Endothelial cell of umbilical vein (primary cell): ENCODE measurements around the gene JAZF1. TPM values are rescaled to one million over a fixed set of nuclear protein-coding genes. Genes with fewer than 3 reads are reported as not detected.

Experiments used
- BruUV-seq: library from RNA; stranded (reverse); fragments of 400-500 nt; replicated peaks from 2 replicates; lab custom pipeline; 2021; lab: Mats Ljungman, UMichigan
- CTCF ChIA-PET: fragments of 300-600, 350-600 bp; sonication (Branson Sonifier 250); formaldehyde crosslinking; loops from one replicate; lab custom pipeline; 2021; ENCODE audit warnings: antibody characterized with exemption, inconsistent platforms; lab: Charles Lee
- POLR2A ChIA-PET: fragments of 300-600, 350-600 bp; sonication (Branson Sonifier 250); formaldehyde crosslinking; loops from one replicate; lab custom pipeline; 2021; ENCODE audit warnings: antibody characterized with exemption, inconsistent platforms; lab: Charles Lee
- DNase-seq: peaks from one replicate; pipeline ENCODE4 v3.0.0-alpha.2; 2011; ENCODE audit warnings: low read depth, low spot score
- FAIRE-seq: peaks from 2 replicates; lab custom pipeline; 2011; peaks lifted over from hg19 to GRCh38; lab: Jason Lieb, UNC
- H2AFZ ChIP-seq: 2 replicates; pipeline ENCODE4 v1.6.0; 2012; ENCODE audit warnings: low read depth, low read length, control low read depth, inconsistent platforms
- H3K27ac ChIP-seq: 2 replicates; pipeline ENCODE4 v1.5.1; 2011; ENCODE audit warnings: low read depth, mild to moderate bottlenecking, control low read depth, low read length, moderate library complexity; ENCODE audit not compliant: insufficient read depth
- H3K27me3 ChIP-seq, 2 experiments: 2 replicates each; pipeline versions ENCODE4 v1.6.0 to v1.6.1; 2011; ENCODE audit warnings: low read length in 2 of 2, mixed read lengths in 1 of 2; ENCODE audit not compliant: control insufficient read depth in 2 of 2, insufficient read depth in 2 of 2
- H3K36me3 ChIP-seq, 2 experiments: 2 replicates in 1 of 2; 3 replicates in 1 of 2; pipeline ENCODE4 v1.5.1; 2011; ENCODE audit warnings: low read length in 2 of 2, mild to moderate bottlenecking in 1 of 2, moderate library complexity in 1 of 2; ENCODE audit not compliant: control insufficient read depth in 2 of 2, insufficient read depth in 2 of 2; ENCODE audit errors: extremely low read depth in 1 of 2
- H3K4me1 ChIP-seq: 3 replicates; pipeline ENCODE4 v1.5.1; 2011; ENCODE audit warnings: mild to moderate bottlenecking, low read length; ENCODE audit not compliant: control insufficient read depth, insufficient read depth; ENCODE audit errors: extremely low read depth
- H3K4me2 ChIP-seq: 2 replicates; pipeline ENCODE4 v1.6.1; 2011; ENCODE audit warnings: low read length, control low read depth, mixed read lengths; ENCODE audit not compliant: insufficient read depth
- H3K4me3 ChIP-seq, 3 experiments: fragments of 200-600 bp in 1 of 3; sonication (generic), shearing (Covaris generic) in 1 of 3; replicated peaks in 1 of 3; 2 replicates each; pipeline ENCODE4 v1.5.1; 2011 to 2016; ENCODE audit warnings: control low read depth in 3 of 3, low read length in 3 of 3, mild to moderate bottlenecking in 2 of 3, inconsistent platforms in 1 of 3, low read depth in 1 of 3, moderate library complexity in 1 of 3; ENCODE audit not compliant: insufficient read depth in 1 of 3
- H3K79me2 ChIP-seq: 2 replicates; pipeline ENCODE4 v1.6.0; 2012; ENCODE audit warnings: low read length, inconsistent platforms; ENCODE audit not compliant: control insufficient read depth, insufficient read depth
- H3K9ac ChIP-seq: replicated peaks from 2 replicates; pipeline ENCODE3; 2011; ENCODE audit warnings: low read length, control low read depth; ENCODE audit not compliant: insufficient read depth; ENCODE audit errors: extremely low read depth
- H3K9me1 ChIP-seq: replicated peaks from 3 replicates; pipeline ENCODE4 v1.6.0; 2011; ENCODE audit warnings: mild to moderate bottlenecking, low read length; ENCODE audit not compliant: control insufficient read depth, insufficient read depth; ENCODE audit errors: extremely low read depth
- H3K9me3 ChIP-seq: replicated peaks from 2 replicates; pipeline ENCODE4 v1.5.1; 2012; ENCODE audit warnings: low read length, inconsistent platforms; ENCODE audit not compliant: control insufficient read depth, insufficient read depth
- H4K20me1 ChIP-seq: replicated peaks from 2 replicates; pipeline ENCODE3; 2011; ENCODE audit warnings: mild to moderate bottlenecking, low read length; ENCODE audit not compliant: control insufficient read depth, insufficient read depth; ENCODE audit errors: extremely low read depth
- EZH2 ChIP-seq: IDR thresholded peaks from 2 replicates; pipeline ENCODE4 v1.6.1; 2012; ENCODE audit warnings: borderline replicate concordance, low read depth, mild to moderate bottlenecking, moderate library complexity, low read length, inconsistent platforms; ENCODE audit not compliant: severe bottlenecking
- FOS ChIP-seq: IDR thresholded peaks from 2 replicates; pipeline ENCODE4 v1.6.1; 2011; ENCODE audit warnings: mild to moderate bottlenecking, low read length, moderate library complexity, borderline replicate concordance; ENCODE audit not compliant: insufficient read depth
- GATA2 ChIP-seq: IDR thresholded peaks from 2 replicates; pipeline ENCODE4 v1.7.0; 2011; ENCODE audit warnings: low read depth, mild to moderate bottlenecking, moderate library complexity, mixed read lengths, low read length; ENCODE audit not compliant: insufficient read length, insufficient read depth
- JUN ChIP-seq: IDR thresholded peaks from 2 replicates; pipeline ENCODE4 v1.6.1; 2011; ENCODE audit warnings: borderline replicate concordance, low read depth; ENCODE audit not compliant: insufficient read length, insufficient read depth
- MYC ChIP-seq: IDR thresholded peaks from one replicate; pipeline ENCODE4 v1.6.1; 2011; ENCODE audit warnings: mild to moderate bottlenecking, low read depth, low read length
- POLR2A ChIP-seq: IDR thresholded peaks from 2 replicates; pipeline ENCODE4 v1.6.1; 2012; ENCODE audit warnings: low read depth, mild to moderate bottlenecking, control low read depth, low read length
- POLR2AphosphoS5 ChIP-seq: IDR thresholded peaks from 2 replicates; pipeline ENCODE4 v1.6.1; 2012; ENCODE audit warnings: low read depth, mild to moderate bottlenecking, control low read depth, low read length, moderate library complexity; ENCODE audit not compliant: insufficient read depth
- dilution Hi-C: fragments of 300-500 bp; cut with MboI; formaldehyde crosslinking; loops from one replicate; pipeline ENCODE4 v1.15.0; 2019; ENCODE audit warnings: low sequenced_read_pairs; ENCODE audit not compliant: extremely low pct_ligation_motif_present
- intact Hi-C: fragments of 100-400 bp; cut with micrococcal nuclease; formaldehyde crosslinking; loops from one replicate; pipeline ENCODE4 v1.10.0; 2022
- polyA plus RNA-seq, 4 experiments: library from polyadenylated mRNA; depleted of rRNA in 3 of 4; stranded (reverse) in 3 of 4; unstranded in 1 of 4; fragments of >200 nt; gene quantifications; 2 replicates each; pipeline versions ENCODE4 v1.2.1 to v1.2.3, GENCODE V29; 2011 to 2012; ENCODE audit warnings: missing spikeins in 1 of 4
- total RNA-seq: library from RNA; stranded (reverse); gene quantifications from 2 replicates; pipeline ENCODE4 v1.2.3, GENCODE V29; 2021
- TF ChIP-seq, protein P1 (sequence below): IDR thresholded peaks from 2 replicates; pipeline ENCODE4 v1.6.1; 2011; ENCODE audit not compliant: insufficient read depth, insufficient read length
- TF ChIP-seq, protein P2 (sequence below), 2 donors: IDR thresholded peaks; 1 replicate in 1 of 2; 2 replicates in 1 of 2; pipeline ENCODE4 v1.5.1; 2011; ENCODE audit warnings: low read length in 2 of 2, mild to moderate bottlenecking in 2 of 2, moderate library complexity in 2 of 2, control low read depth in 1 of 2, inconsistent platforms in 1 of 2, low read depth in 1 of 2; ENCODE audit not compliant: insufficient read depth in 1 of 2; ENCODE audit errors: extremely low read depth in 1 of 2

JAZF1 gene
- total and polyA plus RNA-seq, 2 donors (not counting 3 experiments of a cell fraction or from before 2014, with no cell fraction given) = 2.5 to 16.9 TPM

DNA sequence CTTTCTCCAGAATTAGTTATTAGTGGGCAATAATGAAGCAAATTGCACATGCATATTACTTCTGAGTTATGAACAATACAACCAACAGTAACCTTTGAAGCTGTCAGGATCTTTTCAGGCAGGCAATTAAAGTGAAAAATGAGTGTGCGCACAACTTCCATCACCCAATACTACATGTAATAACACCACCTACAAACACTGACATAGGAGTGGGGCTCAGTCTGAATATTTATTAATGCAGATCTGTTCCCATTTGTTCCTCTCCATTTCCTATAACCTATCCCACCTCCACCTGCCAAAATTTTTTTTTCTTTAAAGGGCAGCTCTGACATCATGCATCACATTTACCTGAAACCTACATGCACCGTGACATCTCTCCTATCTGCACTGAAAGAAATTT lies 177.2 kb downstream of the JAZF1 start:
- FAIRE-seq = no peak

DNA sequence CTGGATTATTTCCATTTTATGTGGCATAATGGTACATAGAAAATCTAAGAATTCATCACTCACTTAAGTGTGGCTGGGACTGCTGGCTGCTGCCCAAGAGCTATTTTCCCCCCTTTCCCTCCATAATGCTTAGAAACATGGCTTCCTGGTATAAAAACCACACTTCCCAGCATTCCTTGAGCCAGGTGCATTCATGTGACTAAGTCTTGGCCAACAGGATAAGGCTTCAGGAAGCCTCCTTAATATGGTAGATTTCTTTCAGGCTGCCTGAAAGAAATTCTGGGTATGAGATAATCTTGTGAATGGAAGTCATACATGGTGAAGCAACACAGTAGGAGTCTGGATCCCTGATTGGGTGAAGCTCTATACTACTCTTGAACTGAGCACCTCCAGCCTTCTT lies 178.0 kb downstream of the JAZF1 start:
- Histone ChIP-seq H3K79me2 (no peaks in the 10 kb centered on the region), H3K4me1 (no peaks in the 10 kb centered on the region), H3K27ac (no peak overlapping the region), H3K9ac (no peak overlapping the region), H4K20me1 (no peaks in the 10 kb centered on the region), H3K4me2 (no peak overlapping the region), H3K27me3 (no peaks in the 10 kb centered on the region), H3K4me3 (no peak overlapping the region), H3K9me3 (no peaks in the 10 kb centered on the region), H2AFZ (no peak overlapping the region), H3K36me3 (no peaks in the 10 kb centered on the region), H3K9me1 (no peaks in the 10 kb centered on the region)
- TF ChIP-seq, protein P1, sequence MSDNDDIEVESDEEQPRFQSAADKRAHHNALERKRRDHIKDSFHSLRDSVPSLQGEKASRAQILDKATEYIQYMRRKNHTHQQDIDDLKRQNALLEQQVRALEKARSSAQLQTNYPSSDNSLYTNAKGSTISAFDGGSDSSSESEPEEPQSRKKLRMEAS = no peak
- TF ChIP-seq EZH2 (no peak), MYC (no peak), GATA2 (no peak), POLR2A (no peak), POLR2AphosphoS5 (no peak), FOS (no peak), JUN (no peak)
- TF ChIP-seq, protein P2, sequence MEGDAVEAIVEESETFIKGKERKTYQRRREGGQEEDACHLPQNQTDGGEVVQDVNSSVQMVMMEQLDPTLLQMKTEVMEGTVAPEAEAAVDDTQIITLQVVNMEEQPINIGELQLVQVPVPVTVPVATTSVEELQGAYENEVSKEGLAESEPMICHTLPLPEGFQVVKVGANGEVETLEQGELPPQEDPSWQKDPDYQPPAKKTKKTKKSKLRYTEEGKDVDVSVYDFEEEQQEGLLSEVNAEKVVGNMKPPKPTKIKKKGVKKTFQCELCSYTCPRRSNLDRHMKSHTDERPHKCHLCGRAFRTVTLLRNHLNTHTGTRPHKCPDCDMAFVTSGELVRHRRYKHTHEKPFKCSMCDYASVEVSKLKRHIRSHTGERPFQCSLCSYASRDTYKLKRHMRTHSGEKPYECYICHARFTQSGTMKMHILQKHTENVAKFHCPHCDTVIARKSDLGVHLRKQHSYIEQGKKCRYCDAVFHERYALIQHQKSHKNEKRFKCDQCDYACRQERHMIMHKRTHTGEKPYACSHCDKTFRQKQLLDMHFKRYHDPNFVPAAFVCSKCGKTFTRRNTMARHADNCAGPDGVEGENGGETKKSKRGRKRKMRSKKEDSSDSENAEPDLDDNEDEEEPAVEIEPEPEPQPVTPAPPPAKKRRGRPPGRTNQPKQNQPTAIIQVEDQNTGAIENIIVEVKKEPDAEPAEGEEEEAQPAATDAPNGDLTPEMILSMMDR (IDR thresholded peaks at IDR 0.05; ENCODE audit: extremely low read depth in 1 of 2, insufficient read depth in 1 of 2, low read depth in 1 of 2, low read length in 2 of 2) = no peak
- FAIRE-seq (no peak), DNase-seq (peak; percentile 40)
- ChIA-PET CTCF (no interaction called here), POLR2A (no interaction called here)
- intact Hi-C loops (no loop called here), dilution Hi-C loops (no loop called here)
- BruUV-seq = no TSS peak

More for the DNA sequence above, 177.2 kb downstream of the JAZF1 start:
- ChIA-PET POLR2A (no interaction called here), CTCF (interaction anchor here (1.3 kb wide), 1 partner anchor 16 kb away, joined by 4 read pairs; no protein-coding TSS in a partner anchor)
- no peaks in the 10 kb centered on the region for H3K27me3 ChIP-seq
- no peak for TF ChIP-seq FOS
- TF ChIP-seq JUN = no peak
- TF ChIP-seq MYC = no peak
- TF ChIP-seq EZH2 = no peak
- no peak overlapping the region for H3K4me3 ChIP-seq
- H4K20me1 ChIP-seq = no peaks in the 10 kb centered on the region
- H3K9me1 ChIP-seq = no peaks in the 10 kb centered on the region
- H3K4me1 ChIP-seq = no peaks in the 10 kb centered on the region
- no peak overlapping the region for H2AFZ ChIP-seq
- intact Hi-C loops (no loop called here), dilution Hi-C loops (no loop called here)
- no peaks in the 10 kb centered on the region for H3K36me3 ChIP-seq
- no peaks in the 10 kb centered on the region for H3K9me3 ChIP-seq
- H3K9ac ChIP-seq = no peak overlapping the region
- H3K27ac ChIP-seq = no peak overlapping the region
- no peak for DNase-seq
- no peaks in the 10 kb centered on the region for H3K79me2 ChIP-seq
- no TSS peak for BruUV-seq
- H3K4me2 ChIP-seq = no peak overlapping the region
